HG03378 (cell line): Measurements from ENCODE around the gene EHMT2.
"Not testable (repeated sequence)": the region's sequence is repeated elsewhere in the genome, so short reads cannot be mapped to it uniquely, and the experiment has no call there.

ENCODE experiments used
- ATAC-seq: cut with Tn5 transposase; IDR thresholded peaks from one replicate; pipeline ENCODE4 v1.9.1; 2021; ENCODE audit warnings: mild to moderate bottlenecking, moderate library complexity; ENCODE audit not compliant: unreplicated experiment

Gene EHMT2

DNA sequence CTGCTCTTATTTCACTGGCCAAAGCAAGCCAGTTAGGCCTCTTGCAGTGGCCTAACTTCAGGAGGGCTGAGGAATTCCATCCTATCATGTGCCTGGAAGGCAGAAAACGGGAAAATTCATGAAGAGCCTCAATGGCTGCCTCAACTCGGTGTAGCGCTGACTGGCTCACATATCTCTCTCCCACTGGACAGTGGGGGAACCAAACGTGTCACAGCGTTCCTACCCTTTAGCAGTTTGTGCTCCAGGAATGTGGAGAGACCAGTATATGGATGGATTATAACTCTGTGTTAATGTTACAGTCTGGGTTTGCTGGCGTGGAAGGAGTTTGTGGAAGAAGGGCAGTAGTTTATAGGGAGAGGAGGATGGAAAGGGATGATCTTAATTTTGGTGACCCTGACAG, 18.3 kb upstream of the EHMT2 start:
- ATAC-seq: no peak

GRCh38 chr6:31915351-31915750, 17.9 kb upstream of the EHMT2 start:
- no peak for ATAC-seq

- no peak for ATAC-seq
Observed at GRCh38 chr6:31911826-31912585, 14.5 kb upstream of the EHMT2 start.

- ATAC-seq: not testable (repeated sequence)
Observed at GRCh38 chr6:31909298-31909697, 11.8 kb upstream of the EHMT2 start.

DNA sequence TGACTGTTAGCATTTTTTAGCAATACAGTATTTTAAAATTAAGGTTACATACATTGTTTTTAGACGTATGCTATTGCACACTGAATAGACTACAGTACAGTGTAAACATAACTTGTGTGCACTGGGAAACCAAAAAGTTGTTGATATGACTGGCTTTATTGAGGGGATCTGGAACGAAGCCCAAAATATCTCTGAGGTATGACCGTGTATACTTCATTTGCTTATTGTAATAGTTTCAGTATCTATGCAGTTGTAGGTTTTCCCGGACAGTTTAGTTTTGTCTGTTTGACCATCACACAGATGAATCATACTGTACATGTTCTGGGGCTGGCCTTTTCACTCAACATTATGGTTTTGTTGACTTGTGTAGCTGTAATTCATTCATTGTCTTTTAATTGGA, 11.3 kb upstream of the EHMT2 start:
- peak; percentile 76 for ATAC-seq

GRCh38 chr6:31908255-31908654, 10.8 kb upstream of the EHMT2 start:
- not testable (repeated sequence) for ATAC-seq

- no peak for ATAC-seq
Observed at GRCh38 chr6:31907158-31907813, 9.8 kb upstream of the EHMT2 start.

DNA sequence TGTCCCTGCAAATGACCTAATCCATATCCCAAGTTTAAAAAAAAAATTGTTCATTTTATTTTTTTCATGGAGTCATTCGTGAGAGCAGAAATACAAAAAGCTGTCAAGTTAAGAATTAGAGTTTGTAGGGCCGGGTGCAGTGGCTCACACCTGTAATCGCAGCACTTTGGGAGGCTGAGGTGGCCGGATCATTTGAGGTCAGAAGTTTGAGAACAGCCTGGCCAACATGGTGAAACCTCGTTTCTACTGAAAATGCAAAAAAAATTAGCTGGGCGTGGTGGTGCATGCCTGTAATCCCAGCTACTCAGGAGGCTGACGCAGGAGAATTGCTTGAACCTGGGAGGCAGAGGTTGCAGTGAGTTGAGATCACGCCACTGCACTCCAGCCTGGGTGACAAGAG, 9.2 kb upstream of the EHMT2 start:
- ATAC-seq: not testable (repeated sequence)

- no peak for ATAC-seq
Observed at GRCh38 chr6:31906122-31906521, 8.6 kb upstream of the EHMT2 start.

DNA sequence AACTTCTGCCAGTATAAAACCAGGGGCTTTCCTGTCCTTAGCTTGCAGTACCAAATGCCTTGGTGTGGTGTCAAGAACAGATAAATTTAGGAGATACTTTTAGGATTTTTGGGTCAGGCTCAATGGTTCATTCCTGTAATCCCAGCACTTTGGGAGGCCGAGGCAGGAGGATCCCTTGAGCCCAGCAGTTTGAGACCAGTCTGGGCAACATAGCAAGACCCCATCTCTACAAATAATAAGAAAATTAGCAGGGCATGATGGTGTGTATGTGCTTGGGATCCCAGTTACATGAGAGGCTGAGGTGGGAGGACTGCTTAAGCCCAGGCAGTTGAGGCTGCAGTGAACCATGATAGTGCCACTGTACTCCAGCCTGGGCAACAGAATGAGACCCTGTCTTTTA, 7.5 kb upstream of the EHMT2 start:
- no peak for ATAC-seq

DNA sequence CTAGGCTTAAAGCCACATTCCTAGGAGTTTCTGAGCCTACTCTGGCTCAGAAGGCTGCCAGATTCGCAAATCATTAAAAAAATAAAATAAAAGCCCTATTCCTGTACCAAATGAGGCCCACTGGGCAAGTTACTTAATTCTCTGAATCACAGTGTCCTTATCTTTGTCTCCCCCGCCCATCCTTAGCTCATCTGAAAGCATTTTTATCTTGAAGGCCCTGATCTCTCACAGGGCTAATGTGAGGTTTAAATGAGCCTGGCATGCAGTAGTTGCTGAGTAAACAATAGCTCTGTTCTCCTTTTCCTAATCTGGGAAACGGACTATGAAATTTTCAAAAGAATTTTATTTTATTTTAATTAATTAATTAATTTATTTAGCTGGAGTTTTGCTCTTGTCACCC, 6.5 kb upstream of the EHMT2 start:
- no peak for ATAC-seq

DNA sequence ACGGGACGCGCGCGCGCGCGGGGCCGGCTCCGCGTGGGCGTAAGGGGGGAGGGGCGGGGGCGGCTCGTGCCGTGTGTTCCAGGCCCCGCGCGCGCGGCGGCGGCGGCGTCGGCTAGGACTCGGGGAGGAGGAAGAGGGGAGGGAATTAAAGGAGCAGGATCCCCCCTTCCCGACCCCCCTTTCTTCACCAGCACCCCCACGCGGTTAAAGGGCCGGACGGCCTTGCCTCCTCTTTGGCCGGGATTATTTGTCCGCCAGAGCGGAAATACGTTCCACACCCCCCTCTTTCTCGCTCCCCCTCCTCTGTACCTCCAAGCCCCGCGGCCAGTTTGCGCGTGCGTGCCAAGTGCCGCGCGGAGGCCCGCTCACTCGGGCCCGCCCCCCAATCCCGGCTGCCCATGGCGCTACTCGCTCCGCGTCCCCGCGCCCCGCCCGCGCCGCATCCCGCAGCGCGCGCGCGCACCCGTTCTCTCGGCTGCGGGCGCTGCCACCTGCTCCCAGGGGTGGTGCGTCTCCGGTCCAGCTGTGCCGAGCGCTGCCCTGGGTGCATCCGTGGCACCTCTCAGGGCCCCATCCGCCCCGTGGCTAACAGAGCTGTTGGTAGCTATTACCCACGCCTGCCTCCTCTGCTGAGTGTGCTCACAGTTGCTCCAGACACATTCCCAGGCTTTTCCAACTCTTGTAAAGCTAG, 4.6 kb upstream of the EHMT2 start, which contains the start of gene ZBTB12:
TSS of gene ZBTB12 (minus strand) at position 134 of the 691 bp plus-strand sequence. CDS start 781 bp downstream, outside the sequence.
- no peak for ATAC-seq

GRCh38 chr6:31901415-31901952, 4.0 kb upstream of the EHMT2 start:
- no peak for ATAC-seq

DNA sequence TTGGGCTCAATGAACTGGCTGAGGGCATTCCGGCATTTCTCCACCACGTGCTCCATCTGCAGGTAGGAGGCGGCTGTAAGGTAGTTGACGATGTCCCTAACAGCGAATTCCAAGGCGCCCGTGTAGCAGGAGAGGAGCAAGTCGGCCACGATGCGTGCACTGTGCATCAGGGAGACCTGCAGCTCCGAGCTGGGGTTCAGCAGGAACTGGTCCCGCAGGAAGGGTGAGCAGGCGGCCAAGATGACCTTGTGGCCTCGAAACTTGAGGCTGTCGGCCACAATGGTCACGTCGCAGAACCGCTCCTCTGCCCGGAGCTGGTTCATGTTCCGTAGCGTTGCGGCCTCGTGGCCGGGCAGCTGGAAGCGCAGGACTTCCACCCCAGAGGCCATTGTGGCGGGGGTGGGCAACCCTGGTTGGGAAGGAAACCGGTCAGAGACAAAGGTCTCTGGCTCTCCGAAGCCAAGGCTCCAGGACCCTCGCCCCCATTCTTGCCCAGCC, 3.5 kb upstream of the EHMT2 start:
- no peak for ATAC-seq

- no peak for ATAC-seq
Observed at GRCh38 chr6:31899882-31900722, 2.6 kb upstream of the EHMT2 start.

GRCh38 chr6:31899215-31899614, 1.7 kb upstream of the EHMT2 start:
- no peak for ATAC-seq

DNA sequence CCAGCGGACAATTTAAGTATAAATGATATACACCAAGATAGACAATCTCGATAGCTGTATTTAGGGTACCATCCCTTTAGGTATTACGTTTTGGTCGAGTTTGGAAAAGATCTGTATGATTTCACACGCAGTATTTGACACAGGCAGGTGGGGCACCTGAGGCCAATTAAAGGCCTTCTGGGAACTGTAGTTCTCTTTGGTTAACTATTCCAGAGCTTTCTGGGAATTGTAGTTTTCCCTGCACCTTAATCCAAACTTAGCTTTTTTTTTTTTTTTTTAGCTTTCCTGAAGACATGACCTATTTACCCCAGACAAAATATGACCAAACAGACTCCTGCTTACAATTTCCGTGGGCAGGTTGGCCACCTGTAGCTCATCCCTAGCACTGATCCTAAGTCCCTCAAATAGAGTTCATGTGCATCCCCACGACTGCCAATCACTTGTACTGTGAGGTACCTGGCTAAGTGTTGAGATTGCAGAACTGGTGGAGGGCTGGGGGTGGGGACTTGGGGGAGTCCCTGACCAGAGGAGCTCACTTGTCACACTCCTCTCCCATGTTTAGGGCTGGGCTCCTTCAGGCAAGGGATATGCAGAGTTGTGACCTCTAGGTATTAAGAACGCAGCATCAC, 999 bp upstream of the EHMT2 start:
- no peak for ATAC-seq

DNA sequence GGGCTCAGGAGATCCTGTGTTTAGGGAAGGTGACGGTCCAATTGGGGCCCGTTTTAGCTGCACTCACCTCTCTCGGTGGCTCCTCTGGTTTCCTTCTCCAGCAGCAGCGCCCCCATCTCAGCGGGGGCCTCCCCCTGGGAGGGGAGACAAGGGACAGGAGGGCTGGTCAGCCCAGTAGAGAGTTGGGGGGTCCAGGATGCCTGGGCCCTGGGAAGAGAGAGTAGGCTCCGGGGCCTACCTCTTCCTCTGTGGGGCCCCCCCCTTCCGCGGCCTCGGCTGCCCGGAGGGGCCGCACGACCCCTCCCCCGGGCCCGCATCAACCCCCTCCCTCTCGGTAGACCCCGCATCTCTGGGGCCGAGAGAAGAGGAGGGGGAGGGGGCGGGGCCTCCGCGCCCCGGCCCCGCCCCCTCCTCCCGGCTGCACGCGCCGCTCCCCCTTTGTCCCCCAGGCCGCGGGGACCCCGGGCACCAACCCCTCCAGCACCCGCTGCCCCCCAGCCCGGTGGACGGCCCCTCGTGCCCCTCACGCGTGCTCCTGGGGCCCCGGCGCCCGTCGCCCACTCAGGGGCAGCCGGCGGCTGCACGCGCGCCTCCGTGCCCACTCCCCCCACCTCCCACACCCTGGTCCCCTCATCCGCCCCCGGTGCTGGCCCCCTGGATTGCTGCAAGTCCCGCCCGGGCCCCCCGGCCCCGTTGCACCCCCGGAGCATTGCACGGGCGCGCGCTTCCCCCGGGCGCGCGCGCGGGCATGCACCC, 464 bp downstream of the EHMT2 start:
- ATAC-seq: no peak

- ATAC-seq: no peak
Observed at GRCh38 chr6:31896493-31896855, 1.0 kb downstream of the EHMT2 start.
